NCI-H187 (cell line): ENCODE measurements around the gene CHST11.

ENCODE experiments used
- DNase-seq, 2 experiments: peaks; one replicate each; lab custom pipeline; 2025; lab: John Stamatoyannopoulos, UW

The CHST11 gene

GRCh38 chr12:104585448-104586055, 128.8 kb downstream of the CHST11 start:
- no peak for DNase-seq

DNA sequence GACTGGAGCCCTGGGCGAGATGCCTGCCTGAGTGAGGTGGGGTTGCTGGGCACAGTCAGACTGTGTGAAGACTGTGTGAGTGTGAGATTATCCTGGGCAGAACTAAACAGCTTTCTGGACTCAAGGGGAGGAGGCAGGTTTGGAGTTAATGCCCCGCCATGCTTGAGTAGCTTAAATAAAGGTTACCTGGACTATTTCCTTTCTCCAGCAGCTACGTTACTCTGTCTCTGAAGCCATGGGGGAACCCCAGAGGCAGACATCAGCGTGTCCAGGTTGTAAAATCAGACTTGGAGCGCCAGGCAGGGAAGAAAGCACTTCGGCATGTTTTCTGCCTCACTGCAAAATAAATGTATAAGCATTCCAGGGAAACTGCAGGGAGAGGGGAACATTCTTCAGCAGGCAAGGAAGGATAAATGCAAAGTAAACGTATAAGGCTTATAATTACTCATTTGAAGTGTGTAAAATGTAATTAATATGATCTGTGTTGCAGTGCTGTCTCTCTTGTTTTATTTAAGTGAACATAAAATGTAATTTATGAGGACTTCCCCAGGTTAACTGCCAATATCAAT, 129.7 kb downstream of the CHST11 start:
- DNase-seq: no peak

DNA sequence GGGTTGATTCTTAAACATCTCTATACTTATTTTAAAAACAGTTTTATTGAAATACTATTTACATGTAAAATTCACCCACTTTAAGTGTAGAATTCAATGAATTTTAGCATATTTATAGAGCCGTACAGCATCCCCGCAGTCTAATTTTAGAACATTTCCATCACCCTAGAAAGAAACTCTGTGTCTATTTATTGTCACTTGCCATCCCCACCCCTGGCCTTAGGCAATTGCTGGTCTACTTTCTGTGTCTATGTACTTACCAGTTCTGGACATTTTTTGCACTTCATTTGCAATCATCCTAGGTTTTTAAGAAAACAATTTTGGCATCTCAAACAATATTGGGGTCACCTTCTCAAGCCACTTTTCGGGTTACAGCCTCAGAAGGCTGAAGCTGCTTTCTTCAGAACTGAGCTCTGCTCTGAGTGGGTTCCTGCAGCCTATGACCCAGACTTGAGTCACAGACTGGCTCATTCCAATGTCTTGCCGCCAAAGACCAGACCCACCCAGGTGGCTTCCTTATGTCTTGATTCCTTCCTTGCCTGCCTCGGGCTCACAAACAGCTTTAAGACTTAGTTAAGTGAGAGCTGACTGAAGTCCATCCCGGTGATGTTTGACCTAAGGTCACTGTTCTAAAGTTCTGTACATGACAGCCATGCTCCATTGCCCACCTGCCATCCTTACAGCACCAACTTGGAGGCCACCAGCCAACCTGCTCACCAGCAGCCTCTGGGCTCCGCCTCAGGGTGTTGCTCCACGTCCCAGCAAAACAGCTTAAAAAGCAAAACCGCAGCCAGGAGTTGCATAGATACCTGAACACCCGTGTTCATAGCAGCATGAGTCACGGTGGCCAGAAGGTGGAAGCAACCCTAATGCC, 131.5 kb downstream of the CHST11 start:
- DNase-seq: no peak

DNA sequence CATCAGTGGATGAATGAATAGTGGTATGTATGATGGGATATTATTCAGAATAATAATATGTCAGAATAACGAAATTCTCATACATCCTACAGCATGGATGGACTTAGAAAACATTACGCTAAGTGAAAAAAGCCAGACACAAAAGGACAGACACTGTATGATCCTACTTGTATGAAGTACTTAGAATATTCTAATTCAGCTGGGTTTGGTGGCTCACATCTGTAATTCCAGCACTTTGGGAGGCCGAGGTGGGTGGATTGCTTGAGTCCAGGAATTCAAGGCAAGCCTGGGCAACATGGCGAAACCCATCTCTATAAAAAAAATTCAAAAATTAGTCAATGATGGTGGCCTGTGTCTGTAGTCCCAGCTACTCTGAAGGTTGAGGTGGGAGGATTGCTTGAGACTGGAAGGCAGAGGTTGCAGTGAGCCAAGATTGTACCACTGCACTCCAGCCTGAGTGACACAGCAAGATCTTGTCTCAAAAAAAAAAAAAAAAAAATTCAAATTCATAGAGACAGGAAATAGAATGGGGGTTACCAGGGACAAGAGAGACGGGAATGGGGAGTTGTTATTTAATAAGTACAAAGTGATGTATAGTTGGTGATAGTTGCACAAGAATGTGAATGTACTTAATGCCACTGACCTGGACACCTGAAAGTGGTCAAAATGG, 132.3 kb downstream of the CHST11 start:
- DNase-seq: no peak

- no peak for DNase-seq
Measured at GRCh38 chr12:104590022-104590421, 133.3 kb downstream of the CHST11 start.

DNA sequence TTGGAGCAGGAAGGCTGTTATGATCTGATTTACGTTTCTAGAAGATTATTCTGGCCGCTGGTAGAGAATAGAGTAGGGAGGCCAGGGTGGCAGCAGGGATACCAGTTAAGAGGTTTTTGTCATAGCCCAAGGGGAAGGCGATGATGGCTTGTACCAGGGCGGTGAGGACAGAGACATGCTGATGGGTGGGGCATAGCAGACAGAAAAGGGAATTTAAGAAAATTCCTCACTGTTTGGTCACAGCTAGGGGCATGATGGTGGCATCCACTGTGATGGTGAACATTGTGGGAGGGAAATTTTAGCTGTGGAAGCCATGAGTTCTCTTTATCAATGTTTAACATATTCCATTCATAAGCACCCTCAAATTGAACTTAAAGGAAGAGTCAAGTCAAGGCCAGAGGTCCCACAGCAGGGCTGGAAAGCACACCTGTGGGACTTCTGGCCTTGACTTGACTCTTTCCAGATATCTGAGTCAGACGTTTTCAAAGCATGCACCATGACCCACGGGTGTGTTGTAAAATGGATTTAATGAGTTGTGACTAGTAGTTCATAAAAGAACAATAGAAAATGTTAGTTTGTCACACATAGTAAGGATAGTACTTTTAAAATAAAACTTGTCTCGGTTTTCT, 134.6 kb downstream of the CHST11 start:
- DNase-seq: no peak

- DNase-seq: no peak
Measured at GRCh38 chr12:104593482-104593881, 136.7 kb downstream of the CHST11 start.

DNA sequence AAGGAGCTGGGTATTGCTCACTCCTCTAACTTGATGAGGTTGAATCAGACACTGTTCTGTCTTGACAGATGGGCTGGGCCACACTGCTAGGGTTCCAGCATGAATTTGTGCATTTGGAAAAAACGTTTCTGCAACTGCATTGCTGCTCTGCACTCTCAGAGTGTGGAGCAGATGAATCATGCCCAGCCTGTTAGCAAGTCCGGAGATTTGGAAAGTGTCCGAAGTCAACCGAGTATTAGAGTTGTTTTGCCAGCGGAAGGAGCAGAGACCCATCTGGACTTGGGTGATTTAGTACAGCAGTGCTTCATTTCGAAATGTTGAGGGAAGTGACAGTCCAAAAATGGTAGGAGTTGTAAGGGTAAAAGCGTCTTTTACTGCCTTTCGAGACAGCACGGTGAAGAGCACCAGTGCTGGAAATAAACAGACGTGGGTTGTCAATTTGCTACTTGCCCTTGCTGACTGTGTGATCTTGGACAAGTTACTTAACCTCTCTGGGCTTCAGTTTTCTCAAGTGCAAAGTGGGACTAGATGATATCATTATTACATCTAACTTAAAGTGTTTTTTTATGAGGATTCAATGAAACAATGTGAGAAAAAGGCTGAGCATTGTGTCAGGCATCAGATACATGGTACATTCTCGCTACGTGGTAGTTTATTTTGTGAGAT, 139.5 kb downstream of the CHST11 start:
- no peak for DNase-seq

DNA sequence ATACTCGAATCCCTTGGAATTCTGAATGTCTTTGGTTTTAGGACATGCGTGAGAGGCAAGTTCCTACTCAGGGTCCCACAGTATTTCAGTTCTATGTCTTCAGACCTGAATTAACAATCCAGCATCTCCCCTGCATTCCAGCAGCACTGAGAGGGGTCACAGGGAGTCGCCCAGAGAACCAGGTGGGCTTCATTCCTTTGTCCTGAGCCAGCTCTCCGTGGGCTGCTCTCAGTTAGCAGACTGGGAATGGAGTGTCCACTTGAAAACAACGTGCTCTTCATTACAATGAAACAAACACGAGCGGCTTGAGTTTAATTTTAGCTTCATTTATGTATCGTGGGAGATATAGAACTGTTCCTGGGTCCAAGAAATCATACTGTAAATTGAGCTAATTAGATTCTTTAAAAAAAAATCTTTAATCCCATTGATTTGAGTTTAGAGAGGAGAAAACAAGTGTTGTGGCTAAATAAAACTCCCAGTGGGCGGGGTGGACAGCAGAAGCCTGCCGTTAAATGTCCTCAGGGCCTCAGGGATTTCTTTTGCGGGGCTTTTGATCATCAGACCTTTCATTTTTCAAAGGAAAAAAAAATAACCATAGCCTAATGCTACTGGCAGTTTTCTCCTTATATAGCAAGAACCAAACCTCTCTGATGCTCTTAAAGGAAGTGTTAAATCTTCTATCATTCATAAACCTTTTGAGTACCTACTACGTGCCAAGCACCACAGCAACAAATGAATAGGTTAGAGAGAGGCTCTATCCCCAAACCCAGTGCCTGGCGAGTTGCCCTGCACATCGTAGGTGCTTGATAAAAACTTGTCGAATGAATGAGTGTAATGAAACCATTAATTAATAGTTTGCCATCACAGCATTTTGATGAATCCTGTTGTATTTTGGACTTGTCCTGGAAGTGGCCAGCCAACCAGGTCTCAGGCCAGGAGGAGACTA, 140.4 kb downstream of the CHST11 start:
- DNase-seq: no peak

GRCh38 chr12:104598342-104599271, 141.9 kb downstream of the CHST11 start:
- no peak for DNase-seq

- DNase-seq: no peak
Measured at GRCh38 chr12:104599272-104600035, 142.7 kb downstream of the CHST11 start.

DNA sequence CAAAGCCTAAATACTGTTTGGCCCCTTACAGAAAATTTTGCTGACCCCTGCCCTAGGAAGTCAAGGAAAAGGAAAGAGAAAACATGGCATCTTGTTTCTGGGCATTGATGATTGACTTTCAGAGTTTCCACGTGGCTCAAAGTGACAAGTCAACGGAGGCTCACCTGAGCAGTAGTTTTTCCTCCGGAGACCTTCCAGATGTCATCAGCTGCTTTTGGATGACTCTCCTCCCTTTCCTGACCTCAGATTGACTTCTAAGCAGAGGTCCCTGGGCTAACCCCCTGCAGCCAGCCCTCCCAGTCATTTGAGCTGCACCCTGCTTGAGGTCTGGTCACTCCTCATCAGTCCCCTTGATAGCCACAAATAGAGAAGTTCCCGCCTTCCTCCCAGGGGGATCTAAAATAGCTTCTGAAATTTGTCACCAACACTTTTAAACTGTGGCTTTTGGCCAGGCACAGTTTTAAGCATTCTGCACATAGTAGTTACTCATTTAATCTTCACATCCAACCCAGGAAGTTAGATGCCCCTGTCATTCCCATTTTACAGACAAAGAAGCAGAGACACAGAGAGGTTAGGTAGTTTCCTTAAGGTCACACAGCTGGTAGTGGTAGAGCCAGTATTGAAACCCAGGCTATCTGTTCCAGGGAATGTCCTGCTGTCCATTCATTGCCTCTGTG, 143.4 kb downstream of the CHST11 start:
- DNase-seq: no peak

DNA sequence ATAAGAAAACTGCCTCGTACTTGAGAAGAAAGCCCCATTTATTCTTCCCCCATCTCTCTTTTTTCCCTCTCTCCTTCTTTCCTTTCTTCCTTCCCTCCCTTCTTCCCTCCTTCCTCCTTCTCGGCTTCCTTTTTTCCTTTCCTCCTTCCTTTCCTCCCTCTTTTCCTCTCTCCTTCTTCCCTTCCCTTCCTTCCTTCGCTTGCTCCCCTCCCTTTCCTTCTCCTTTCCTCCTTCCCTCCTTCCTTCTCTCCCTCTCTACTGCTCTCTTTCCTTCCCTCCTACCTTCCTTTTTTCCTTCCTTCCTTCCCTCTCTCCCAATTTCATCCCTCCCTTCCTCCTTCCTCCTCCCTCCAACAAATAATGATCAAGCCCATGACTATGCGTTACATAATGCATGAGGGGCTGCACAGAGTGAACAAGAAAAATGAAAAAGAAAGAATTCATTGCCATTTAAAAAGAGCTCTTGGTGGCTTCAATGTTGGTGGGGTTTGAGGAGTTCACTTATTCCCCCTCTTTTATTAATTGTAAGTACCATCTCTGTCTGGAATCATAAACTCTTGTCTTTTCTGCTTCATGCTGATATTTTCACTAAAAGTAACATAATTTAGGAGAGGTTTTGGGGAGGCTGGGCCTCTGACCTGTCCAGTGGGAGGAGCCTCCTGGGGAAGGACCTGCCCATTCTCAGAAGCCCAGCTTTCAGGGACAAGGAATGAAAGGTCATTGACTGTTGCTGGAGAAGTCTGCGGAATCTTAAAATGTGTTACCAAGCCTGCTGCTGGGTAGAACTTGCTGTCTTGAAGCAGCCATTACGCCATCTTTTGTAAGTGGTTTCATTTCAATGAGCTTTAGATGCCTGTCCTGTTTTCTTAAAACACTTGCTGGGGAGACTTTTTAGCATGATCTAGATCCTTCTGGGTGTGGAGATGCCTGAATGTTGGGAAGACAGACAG, 144.3 kb downstream of the CHST11 start:
- DNase-seq: no peak

- DNase-seq: no peak
Measured at GRCh38 chr12:104602406-104602805, 145.7 kb downstream of the CHST11 start.

DNA sequence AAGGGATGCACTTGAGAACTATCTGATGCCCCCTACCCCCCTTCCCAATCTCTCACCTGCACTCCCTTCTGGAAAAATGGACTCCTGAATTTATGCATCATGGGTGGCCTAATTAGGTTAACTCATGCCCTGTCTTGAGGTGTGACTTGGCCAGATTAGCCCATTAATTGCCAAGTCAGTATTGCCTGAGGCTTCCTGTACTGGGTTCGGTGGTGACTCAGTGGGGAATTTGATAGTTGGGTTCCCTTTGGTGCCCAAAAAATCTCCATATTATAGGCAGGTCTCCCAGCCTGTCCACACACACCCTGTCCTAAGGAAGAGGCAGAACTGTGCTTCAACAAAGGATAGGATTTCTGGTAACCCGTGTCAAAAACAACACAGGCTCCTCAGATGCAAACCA, 146.1 kb downstream of the CHST11 start:
- DNase-seq: no peak

GRCh38 chr12:104603545-104603973, 146.8 kb downstream of the CHST11 start:
- DNase-seq: no peak
